GM18498 (cell line): Measurements from ENCODE around the gene SAC3D1.

Source experiments
- ATAC-seq: cut with Tn5 transposase; IDR thresholded peaks from one replicate; pipeline ENCODE4 v1.9.1; 2021; ENCODE audit warnings: mild to moderate bottlenecking, moderate library complexity; ENCODE audit not compliant: unreplicated experiment

SAC3D1 gene

GRCh38 chr11:65086809-65087208 is 45.8 kb downstream of the SAC3D1 start:
- no peak for ATAC-seq

GRCh38 chr11:65087216-65087615 is 46.2 kb downstream of the SAC3D1 start:
- no peak for ATAC-seq

GRCh38 chr11:65087827-65088226 is 46.8 kb downstream of the SAC3D1 start:
- no peak for ATAC-seq

GRCh38 chr11:65089621-65090020 is 48.6 kb downstream of the SAC3D1 start:
- ATAC-seq: no peak

GRCh38 chr11:65090628-65091027 is 49.6 kb downstream of the SAC3D1 start:
- ATAC-seq: no peak
